ENCODE measurements around the gene AMER2. TPM values are rescaled to one million over a fixed set of nuclear protein-coding genes. Genes with fewer than 3 reads are reported as not detected.

Gene AMER2
- total RNA-seq, 1 experiment from 2014 or later: not detected

DNA sequence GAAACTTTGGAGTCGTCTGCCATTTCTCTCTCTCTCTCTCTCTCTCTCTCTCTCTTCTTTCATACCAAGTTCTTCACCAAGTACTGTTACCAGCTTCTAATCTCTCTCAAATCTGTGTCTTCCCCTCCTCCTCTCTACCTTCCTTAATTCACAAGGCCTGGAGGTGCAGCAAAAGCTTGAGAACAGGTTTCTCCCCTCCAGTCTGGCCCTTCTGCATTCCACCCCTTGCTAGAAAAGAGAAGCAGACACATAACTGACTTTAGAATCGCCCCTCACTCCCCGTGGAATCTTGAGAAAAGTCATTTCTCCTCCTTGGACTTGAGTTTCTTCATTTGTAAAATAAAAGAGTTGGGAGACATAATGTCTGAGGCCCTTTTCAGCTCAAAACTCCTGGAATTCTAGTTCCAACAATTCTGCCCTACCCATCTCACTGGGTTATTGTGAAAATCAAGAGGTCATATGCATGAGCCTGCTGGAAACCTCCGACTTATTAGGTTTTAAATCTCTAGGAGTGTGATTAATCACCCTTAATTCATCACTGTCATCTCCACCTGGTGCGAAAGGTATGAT is 20.4 kb downstream of the AMER2 start:
- Histone ChIP-seq H3K4me1 (replicated peaks; ENCODE audit: insufficient read depth) (no peaks in the 10 kb centered on the region), H3K4me3 (no peak overlapping the region), H3K27me3 (ENCODE audit: insufficient read depth, low read depth) (peaks cover 79% of the 10 kb centered on the region), H3K36me3 (ENCODE audit: low read depth) (no peaks in the 10 kb centered on the region), H3K27ac (no peak overlapping the region), H3K9me3 (ENCODE audit: insufficient read depth, low read depth) (no peaks in the 10 kb centered on the region; the same call in 1 of the 2 replicates), H3K79me2 (ENCODE audit: low read depth) (no peaks in the 10 kb centered on the region), H2AFZ (no peak overlapping the region), H3F3A (ENCODE audit: insufficient read depth, low read depth) (no peaks in the 10 kb centered on the region), H3K9me2 (ENCODE audit: insufficient read depth) (no peaks in the 10 kb centered on the region), H3K4me2 (no peak overlapping the region), H4K20me1 (ENCODE audit: insufficient read depth) (no peaks in the 10 kb centered on the region)
- ChIA-PET POLR2A (ENCODE audit: unreplicated experiment) (no interaction called here), CTCF (no interaction called here)
- BruUV-seq (replicated peaks): no TSS peak
- no peak for TF ChIP-seq EZH2 (IDR thresholded peaks at IDR 0.05; ENCODE audit: low read depth)
- TF ChIP-seq, protein P1, sequence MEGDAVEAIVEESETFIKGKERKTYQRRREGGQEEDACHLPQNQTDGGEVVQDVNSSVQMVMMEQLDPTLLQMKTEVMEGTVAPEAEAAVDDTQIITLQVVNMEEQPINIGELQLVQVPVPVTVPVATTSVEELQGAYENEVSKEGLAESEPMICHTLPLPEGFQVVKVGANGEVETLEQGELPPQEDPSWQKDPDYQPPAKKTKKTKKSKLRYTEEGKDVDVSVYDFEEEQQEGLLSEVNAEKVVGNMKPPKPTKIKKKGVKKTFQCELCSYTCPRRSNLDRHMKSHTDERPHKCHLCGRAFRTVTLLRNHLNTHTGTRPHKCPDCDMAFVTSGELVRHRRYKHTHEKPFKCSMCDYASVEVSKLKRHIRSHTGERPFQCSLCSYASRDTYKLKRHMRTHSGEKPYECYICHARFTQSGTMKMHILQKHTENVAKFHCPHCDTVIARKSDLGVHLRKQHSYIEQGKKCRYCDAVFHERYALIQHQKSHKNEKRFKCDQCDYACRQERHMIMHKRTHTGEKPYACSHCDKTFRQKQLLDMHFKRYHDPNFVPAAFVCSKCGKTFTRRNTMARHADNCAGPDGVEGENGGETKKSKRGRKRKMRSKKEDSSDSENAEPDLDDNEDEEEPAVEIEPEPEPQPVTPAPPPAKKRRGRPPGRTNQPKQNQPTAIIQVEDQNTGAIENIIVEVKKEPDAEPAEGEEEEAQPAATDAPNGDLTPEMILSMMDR (conservative IDR thresholded peaks at IDR 0.05): no peak
- intact Hi-C loops (cut with micrococcal nuclease; ENCODE audit: unreplicated experiment): no loop called here
- DNase-seq: no peak

DNA sequence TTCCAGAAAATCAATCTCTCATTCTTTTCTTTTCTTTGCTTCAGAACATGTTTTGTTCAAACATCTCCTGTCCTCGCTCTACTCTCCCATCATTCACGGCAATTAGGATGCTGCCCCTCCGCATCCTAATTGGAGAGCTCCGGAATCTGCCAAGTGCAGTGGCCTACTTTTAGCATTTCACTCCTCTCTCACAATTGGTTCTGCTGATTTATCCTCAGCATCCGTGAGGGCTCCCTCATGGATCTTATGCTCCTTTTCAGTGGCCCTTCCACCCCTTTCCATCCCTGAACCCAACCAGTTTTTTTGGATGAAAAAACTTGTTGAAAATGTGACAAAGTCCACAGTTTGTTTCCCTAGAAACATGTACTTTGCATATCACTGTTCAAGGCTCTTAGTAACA is 22.4 kb downstream of the AMER2 start:
- BruUV-seq (replicated peaks): no TSS peak
- Histone ChIP-seq H3K9me2 (ENCODE audit: insufficient read depth) (no peaks in the 10 kb centered on the region), H4K20me1 (ENCODE audit: insufficient read depth) (no peaks in the 10 kb centered on the region), H3K9me3 (ENCODE audit: insufficient read depth, low read depth) (no peaks in the 10 kb centered on the region), H3K27ac (no peak overlapping the region), H3K4me1 (replicated peaks; ENCODE audit: insufficient read depth) (no peaks in the 10 kb centered on the region), H3K4me3 (no peak overlapping the region), H3F3A (ENCODE audit: insufficient read depth, low read depth) (no peaks in the 10 kb centered on the region), H3K4me2 (no peak overlapping the region), H3K27me3 (ENCODE audit: insufficient read depth, low read depth) (peaks cover 64% of the 10 kb centered on the region), H3K36me3 (ENCODE audit: low read depth) (no peaks in the 10 kb centered on the region), H3K79me2 (ENCODE audit: low read depth) (no peaks in the 10 kb centered on the region), H2AFZ (no peak overlapping the region)
- POLR2A ChIA-PET (ENCODE audit: unreplicated experiment): no interaction called here
- TF ChIP-seq, protein P1 (conservative IDR thresholded peaks at IDR 0.05): no peak
- no peak for TF ChIP-seq EZH2 (IDR thresholded peaks at IDR 0.05; ENCODE audit: low read depth)
- no peak for DNase-seq
- CTCF ChIA-PET: no interaction called here
- intact Hi-C loops (cut with micrococcal nuclease; ENCODE audit: unreplicated experiment): no loop called here

DNA sequence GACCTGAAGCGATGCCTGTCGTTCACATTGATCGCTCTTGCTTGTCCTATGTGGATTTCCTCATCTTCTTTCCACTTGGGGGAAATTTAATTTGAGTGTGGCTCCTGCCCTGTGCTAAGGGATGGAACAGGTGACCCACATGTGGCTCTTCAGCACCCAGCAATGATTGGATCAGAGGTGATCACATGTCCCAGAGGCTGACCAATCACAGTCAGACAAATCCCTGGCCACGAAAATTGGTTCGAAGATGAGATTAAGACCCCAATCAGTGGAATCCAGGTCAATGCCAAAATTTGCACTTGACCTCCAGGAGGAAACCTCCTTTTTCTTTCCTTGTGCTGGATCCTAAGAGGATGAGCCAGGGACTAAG is 23.7 kb downstream of the AMER2 start:
- no peak overlapping the region for H3K4me2 ChIP-seq
- no peak for TF ChIP-seq EZH2 (IDR thresholded peaks at IDR 0.05; ENCODE audit: low read depth)
- TF ChIP-seq, protein P1 (conservative IDR thresholded peaks at IDR 0.05): no peak
- intact Hi-C loops (cut with micrococcal nuclease; ENCODE audit: unreplicated experiment): no loop called here

More for the DNA sequence above, 23.7 kb downstream of the AMER2 start:
- Histone ChIP-seq H3K27ac (no peak overlapping the region), H3K27me3 (ENCODE audit: insufficient read depth, low read depth) (peaks cover 65% of the 10 kb centered on the region), H3K9me3 (ENCODE audit: insufficient read depth, low read depth) (no peaks in the 10 kb centered on the region), H3F3A (ENCODE audit: insufficient read depth, low read depth) (no peaks in the 10 kb centered on the region), H3K79me2 (ENCODE audit: low read depth) (no peaks in the 10 kb centered on the region), H3K36me3 (ENCODE audit: low read depth) (no peaks in the 10 kb centered on the region), H3K4me1 (replicated peaks; ENCODE audit: insufficient read depth) (no peaks in the 10 kb centered on the region), H3K4me3 (no peak overlapping the region), H4K20me1 (ENCODE audit: insufficient read depth) (no peaks in the 10 kb centered on the region), H3K9me2 (ENCODE audit: insufficient read depth) (no peaks in the 10 kb centered on the region), H2AFZ (no peak overlapping the region)
- no TSS peak for BruUV-seq (replicated peaks)
- CTCF ChIA-PET: no interaction called here
- POLR2A ChIA-PET (ENCODE audit: unreplicated experiment): no interaction called here
- DNase-seq: no peak

Data from PC-9 (cell line).